Stimulated activated CD8-positive, alpha-beta memory T cell treated with anti-CD3 and anti-CD28 coated beads, Interleukin-7, amount 100 ng/mL, for 48 hours (primary cell): ENCODE measurements around the gene DLL1.

Source experiments
- DNase-seq, 2 donors: peaks; one replicate each; pipeline ENCODE4 v3.0.0-alpha.2; 2020; ENCODE audit warnings: low read depth in 1 of 2; ENCODE audit errors: extremely low read depth in 1 of 2

The DLL1 gene

DNA sequence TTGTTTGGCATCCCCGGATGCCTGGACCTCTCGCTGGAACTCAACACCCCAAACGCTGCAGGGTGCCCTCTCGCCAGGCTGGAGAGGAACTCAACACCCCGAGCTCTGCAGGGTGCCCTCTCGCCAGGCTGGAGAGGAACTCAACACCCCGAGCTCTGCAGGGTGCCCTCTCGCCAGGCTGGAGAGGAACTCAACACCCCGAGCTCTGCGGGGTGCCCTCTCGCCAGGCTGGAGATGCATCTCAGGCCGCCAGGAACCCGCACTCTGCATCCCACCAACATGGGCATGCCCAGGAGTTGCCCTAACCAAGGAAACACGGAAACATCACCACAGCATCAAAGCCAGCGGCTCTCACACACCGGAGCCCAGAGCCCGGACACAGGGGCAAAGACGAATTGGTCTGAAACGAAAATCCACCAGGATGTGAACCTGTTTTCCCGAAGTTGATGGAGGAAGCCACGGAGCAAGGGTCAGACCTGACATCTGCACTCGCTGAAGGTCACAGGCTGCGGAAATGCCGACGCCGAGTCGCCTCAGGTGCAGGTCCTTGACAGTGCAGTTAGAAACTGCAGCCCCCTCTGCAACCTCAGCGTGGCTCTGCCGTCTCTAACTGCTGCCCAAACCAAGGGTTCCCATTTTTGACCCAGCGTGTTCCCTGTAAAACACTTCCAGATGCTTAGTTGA, 37.5 kb downstream of the DLL1 start:
- DNase-seq: no peak

DNA sequence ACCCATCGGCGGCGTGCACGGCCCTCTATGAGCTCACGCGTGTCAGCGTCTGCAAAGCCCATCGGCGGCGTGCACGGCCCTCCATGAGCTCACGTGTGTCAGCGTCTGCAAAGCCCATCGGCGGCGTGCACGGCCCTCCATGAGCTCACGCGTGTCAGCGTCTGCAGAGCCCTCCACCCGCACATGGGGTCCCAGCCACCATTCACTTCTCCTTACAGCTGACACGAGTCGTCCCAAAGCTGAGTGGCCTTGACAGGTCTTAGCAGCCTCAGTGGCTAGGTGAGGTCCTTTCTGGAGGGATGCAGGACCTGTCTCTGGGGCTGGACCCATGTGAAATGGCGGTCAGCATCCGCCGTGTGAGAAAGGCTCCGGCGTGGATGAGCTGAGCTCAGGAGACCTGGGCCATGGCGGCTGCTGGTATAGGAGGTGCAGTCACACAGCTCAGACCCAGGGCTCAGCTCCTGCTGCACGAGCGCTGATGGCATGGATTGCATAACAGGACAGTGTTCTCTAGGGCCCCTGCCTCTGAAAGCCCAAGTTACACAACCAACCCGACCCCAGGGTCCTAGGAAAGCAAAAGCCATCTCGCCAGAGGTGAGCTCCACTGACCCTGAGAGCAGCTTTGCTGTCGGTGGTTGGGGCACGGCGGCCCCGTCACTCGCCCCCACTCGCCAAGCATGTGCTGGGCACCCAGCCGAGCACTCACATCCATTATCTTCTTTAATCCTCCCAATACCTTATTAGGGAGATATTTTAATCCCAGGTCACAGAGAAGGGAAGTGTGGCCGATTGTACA, 38.9 kb downstream of the DLL1 start:
- no peak for DNase-seq

DNA sequence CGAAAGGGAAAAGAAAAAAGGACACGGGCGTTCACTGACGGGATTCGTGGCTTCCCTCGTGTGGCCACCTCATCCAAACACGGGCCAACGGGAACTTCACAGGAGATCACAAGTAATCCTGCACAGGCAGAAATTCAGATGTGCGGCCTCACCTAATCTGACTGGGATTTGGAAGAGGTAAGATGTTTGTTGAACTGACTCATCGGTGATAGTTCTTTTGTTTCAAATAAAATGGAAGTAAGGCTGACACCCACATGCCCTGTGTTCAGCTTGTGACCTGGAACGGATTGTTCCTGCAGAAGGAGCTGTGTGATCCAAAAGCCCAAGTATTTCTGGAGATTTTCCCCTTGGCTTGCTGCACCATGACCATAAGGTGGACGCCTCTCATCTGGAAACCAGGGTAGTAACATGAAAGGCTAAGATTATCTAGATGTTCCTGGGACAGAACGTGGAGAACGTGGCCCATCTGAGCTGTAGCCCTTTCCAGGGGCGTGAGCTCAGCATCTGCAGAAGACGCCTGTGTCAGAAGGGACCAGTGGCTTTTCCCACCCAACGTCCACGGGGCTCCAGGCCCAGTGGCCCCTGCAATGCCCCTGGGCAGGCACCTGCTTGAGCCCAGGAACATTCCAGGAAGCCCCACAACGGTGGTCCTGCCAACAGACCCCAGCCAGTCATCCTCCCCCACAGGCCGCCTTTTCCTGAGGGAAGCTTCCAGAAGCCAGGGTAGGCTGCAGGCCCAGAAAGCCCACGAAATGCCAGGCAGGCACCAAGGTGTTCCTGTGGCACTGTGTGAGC, 39.7 kb downstream of the DLL1 start:
- no peak for DNase-seq

DNA sequence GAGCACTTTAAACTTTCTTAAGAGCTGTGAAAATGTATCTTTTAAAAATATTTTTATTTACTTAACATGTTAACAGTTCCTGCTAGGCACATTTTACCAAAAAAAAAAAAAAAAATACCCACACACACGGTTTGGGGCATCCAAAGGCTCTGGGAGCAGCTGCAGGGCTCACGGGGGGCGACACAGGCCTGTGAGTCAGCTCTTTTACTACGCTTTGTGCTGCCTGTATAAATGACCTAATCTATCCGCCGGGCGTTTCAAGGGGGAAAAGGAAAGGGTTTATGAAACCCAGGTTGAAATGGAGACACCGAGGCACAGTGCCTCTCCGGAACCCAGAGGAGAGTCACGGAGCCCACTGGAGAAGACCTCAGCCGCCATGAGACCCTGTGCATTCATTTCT, 40.4 kb downstream of the DLL1 start:
- no peak for DNase-seq

DNA sequence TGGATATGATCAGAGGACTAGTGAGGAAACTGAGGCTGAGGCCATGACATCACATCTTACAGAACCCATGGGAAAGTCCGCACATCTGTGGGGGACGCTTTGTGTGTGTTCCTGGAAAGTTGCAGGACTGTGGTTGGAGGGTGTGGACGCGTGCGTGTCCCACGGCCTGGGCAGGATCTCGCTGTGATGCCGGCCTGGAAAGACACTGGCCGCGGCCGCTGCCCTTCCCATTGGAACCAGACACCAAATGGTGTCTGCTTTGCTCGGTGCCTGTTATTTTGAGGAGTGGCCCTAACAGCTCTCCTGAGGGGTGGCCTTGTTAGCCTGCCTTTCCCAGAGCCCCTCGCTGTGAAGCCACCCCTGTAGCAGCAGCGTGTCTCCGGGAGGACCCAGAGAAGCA, 41.1 kb downstream of the DLL1 start:
- no peak for DNase-seq

DNA sequence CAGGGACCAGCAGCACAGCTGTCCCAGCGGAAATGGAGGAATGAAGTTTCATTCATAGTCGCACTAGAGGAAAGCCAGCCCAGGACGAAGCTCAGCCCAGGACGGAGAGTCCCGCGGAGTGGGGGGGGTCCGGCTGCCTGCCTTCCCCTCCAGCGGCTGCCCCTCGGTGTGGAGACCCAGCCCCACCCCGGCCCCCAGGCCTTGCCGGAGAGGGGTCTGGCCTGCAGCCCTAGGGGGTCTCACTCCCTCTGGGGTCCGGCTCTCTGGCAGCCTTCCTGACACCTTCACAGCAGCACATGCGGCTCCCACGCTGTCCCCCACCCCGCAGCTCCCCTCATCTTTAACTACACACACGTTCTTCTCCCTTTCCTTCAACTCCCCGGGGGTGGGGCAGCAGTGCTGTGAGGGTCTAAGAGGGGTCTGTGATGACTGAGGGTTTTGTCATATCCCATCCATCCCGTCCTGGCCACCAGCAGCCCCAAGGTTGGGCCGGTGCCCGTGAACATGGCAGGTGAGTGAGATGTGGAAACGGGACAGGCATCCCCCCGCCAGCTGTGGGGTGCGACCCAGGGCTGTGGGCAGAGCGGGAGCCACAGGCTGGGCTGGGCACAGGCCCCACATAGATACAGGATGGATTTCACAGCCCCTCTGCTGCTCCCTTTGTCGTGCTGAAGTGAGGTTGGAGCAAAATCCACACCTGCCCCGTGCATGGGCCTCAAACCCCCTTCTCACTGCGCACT, 41.8 kb downstream of the DLL1 start:
- no peak for DNase-seq

DNA sequence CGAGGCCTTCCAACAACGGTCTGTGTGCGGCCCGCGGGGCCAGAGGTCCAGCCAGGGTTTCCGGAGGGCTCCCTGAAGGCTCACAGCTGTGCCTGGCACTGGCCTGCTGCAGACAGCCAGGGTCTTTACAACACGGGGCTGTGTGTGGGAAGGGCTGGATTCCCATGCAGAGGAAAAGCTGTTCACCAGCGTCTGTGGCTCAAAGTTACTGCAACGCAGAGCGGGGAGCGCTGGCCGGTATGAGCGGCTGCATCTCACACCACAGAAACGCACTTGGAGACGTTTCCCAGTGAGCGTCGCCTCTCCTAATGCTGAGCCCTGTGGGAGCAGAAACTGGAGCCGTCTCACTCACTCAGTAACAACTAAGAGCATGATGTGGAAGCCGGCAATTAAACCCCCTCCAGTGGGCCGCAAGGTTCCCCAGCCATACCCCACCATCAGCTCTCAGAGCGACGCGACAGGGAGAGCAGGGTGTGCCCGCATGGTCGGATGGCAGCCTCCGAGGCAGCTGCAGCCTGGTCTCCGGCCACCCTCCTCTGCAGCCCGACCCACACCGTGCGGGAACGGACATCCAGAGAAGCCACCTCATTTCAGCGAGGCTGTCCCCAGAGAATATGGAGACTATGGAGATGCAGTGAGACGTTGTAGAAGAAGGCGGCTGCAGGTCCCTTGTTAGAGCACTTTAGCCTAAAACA, 42.6 kb downstream of the DLL1 start:
- no peak for DNase-seq

DNA sequence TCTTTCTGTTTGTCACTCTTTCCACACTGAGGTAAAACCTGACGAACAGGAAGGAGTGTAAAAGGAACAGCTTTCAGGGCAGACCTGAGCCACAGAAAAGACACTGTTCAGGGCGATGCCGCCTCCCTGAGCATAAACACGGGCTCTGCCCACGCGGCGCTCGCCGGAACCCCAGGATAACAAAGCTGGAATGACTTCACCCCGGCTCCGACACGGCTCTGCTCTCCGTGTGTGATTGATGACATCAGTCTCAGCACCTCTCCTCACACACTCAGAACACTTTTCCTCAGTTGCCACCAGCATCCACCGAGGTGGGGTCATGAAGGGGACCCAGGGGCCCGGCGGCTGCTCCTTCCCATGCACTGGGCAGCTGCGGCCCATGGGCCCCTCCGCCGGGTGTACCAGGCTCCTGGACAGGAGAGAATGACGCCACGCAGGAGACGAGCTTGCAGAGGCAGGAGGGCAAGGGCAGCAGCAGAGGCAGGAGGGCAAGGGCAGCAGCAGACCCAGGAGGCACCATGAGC, 43.6 kb downstream of the DLL1 start:
- DNase-seq: no peak

DNA sequence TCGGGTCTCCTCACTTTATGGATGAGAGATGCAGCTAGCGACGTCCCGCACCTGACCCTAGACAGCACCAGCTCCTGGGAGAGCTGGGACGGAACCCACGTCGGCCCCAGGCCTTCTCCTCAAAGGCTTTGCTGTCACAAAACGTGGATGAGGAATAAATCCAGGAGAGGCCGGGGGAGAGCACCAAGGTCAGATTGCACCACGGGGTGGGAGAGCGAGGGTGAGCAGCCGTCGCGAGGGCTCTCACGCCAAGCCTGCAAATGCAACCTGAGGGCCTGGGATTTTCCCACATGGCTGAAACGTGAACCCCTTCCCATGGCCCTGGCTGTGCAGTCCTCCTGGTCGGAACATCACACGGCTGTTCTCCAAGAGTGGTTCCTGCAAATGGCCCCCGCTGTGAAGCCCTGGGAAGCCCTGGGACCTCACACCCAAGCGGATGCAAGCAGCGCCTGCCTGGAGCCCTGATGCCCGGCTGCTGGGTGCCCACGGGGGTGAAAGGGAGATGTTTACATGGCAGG, 45.3 kb downstream of the DLL1 start:
- no peak for DNase-seq

DNA sequence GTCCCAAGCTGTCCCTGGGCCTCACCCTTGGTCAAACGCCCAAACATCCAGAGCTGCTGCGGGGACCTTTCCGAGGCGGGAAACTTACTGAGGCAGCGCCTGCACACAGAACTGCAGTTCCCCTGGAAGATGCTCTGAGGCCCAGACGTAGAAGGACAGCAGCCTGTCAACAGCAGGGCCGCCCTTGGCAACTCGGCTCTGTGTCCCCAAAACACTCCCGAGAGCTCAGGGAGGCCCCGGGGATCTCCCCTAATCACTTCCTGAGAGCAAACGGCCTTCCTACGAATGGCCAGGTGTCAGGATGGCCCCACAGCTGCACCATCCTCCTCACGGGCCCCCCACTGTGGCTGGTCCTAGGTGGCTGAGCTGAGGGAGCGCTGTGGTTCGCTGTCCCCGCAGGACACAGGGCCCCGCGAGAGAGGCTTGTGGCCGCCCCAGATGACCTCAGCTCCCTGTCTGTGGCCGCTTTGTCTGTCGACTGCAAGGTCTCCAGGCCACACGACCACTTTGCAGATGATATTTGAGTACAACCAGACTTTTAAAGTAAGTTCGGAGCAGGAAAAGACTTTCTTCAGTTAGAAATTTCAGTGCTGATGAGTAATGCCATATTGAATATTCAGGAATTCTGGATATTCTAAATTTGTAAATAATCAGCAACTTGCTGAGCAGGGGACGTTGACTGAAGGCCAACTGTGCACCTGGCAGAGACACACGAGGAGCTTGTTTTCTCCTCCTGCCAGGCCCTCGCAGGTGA, 46.0 kb downstream of the DLL1 start:
- no peak for DNase-seq

DNA sequence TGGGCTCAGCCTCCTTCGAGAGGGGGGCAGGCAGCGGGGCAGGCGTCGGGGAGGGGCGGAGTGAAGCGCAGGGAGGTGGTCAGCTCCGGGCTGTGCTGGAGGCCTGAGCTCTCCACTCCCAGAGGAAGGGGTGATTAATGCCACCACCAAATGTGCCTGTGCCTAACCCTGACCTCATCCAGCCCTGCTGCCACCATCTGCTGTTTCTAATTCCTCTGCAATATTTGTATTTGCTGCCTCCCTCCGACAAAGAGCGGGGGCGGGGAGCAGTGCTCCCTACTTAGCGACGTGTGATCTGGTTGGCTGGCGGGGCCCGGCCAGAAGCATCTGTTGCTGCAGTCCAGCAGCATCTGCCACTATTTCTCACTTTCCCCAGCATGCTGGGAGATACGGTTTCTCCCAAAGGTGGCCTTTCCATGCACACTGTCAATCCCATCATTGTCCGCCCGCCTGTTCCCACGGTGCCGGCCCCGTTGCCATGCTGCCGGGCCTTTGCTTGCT, 47.0 kb downstream of the DLL1 start:
- DNase-seq: no peak

DNA sequence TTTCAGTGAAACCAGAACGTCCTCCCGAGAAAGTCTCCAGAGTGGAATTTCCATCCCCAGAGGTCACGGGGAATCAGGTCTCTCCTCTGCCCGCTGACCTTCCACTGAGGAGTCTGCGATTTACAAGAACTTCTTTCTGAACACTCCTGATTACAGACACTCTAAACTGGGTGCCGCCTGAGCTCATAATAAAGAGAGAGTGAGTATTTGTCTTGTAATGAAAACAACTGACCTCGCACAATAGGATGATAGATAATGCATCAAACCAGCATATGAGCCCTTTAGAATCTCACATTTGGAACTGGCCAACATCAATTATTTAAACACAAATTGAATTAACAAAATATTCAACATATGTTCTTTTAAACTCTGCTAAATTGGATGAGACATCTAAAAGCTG, 47.5 kb downstream of the DLL1 start:
- no peak for DNase-seq

DNA sequence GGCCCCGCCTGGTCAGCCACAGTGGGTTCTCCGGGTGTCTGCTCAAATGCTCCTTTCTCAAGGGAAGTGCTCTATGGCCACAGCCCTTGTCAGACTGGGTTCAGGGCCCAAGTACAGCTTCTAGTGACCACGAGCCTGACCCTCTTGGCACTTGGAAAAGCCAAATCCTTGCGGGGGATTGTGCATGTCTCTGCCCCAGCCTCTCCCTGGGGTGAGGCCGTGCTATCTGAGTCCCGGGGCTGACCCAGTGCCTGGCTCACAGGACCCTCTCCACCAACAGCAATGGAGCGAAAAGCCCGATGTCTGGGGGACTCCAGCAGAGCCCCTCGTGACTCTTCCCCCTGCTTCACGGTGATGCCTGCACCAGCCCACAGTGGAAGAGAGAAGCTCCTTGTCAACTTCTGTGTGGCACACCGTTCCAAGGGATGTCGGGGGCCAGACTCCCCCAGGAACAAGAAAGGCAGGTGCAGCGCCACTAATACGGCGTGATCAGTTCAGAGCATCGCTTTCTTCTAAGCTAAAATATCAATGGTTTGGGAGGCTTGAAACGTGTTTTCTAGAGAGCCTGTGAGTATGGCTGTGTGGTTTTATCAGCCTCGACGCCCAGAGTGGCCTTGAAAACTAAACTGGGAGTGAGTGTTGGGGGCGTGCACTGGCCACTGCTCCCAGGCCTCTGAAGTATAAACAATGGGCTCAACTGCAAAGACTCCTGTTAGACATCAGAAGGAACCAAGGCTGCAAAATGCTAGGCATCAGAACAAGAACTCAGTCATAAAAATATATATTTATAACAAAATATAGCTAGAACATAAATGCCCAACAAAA, 51.9 kb downstream of the DLL1 start:
- DNase-seq: no peak

DNA sequence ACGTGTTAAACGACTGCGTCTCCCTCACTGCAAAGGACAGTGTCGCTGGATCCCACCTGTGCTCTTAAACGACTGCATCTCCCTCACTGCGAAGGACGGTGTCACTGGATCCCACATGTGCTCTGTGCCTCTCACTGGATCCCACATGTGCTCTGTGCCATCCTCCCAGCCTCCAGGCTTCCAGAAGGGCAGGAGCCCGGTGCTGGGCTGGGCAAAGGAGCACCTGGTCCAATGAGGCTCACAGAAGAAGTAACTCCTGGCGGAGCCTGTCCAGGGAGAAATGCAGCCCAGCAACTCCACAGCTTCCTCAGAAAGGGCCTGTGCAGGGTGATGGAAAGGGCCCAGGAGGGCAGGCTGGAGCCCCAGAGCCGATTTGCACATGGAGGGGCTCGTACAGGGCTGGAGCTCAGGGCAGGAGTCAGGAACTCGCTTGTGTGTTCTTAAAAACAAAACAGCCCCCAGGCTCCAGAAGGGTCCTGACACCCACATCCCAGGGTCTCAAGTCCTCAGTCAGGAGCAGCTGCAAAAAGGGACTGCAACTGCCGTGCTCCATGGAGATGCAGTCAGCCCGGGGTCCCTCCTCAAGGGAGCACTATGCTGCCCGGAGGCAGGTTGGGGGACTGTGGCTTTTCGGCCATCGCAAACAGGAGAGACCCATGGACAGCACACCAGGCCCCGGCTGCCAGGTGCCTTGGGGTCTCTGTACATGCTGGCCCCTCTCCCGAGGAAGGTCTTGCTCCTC, 52.7 kb downstream of the DLL1 start:
- DNase-seq: no peak

DNA sequence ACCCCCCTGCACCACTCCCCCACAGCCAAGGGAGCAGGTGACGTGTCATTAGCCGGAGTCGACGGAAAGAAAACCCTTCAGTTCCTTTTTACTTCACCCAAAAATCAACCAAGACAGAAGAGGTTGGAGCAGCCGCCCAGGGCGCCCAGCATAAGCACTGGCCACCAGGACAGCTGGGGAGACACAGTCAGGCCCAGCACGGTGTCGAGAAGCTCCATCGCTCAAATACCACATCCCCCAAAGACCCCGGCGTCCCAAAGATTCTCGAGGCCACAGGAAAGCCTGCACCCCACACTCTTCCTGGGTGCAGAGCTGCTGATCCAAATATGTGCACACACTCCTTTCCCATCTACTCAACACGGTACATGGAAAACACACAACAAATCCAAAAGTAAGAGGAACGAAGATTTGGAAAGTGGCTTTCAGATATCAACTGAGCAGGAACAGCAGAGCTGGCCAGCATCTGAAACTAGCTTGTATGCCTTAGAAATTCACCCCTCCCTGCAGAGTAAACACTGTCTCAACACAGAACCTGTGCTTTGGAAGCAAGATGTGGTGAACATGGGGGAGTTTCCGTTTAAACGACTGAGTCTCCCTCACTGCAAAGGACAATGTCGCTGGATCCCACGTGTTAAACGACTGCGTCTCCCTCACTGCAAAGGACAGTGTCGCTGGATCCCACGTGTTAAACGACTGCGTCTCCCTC, 54.6 kb downstream of the DLL1 start:
- no peak for DNase-seq

DNA sequence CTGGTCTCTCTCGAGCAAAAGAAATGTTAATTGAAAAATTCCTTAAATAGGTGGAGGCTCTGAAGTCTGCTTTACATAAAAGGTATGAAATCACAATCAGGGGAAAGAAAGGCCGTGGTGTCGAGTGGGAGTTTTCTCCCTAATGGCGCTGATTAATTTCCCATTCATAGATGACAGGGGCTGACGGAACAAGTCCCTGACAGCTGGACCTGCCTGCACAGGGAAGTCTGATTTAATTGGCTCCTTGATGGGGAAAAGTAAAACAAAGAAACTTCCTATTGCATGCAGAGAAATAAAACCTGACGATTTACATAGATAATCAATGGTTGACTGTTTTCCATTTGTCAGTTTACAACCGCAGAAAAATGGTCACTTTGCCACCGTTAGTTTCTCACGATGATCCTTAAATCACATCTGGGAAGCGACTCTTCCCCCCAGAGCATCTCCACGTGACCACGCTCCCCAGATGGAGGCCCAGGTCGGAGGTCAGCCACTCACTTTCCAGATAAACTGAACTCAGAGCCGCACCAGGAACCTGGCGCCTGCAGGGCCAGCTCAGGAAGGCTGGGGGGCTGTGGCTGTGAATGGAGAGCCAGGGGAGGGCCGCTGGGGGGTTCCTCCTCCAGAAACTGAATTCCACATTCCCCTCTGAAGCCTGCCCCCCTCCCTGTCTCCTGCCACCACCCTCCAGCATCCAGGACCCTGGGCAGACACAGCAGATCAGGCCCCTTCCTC, 55.3 kb downstream of the DLL1 start:
- DNase-seq: no peak
